ENCODE data around the gene RHOF.

DNA sequence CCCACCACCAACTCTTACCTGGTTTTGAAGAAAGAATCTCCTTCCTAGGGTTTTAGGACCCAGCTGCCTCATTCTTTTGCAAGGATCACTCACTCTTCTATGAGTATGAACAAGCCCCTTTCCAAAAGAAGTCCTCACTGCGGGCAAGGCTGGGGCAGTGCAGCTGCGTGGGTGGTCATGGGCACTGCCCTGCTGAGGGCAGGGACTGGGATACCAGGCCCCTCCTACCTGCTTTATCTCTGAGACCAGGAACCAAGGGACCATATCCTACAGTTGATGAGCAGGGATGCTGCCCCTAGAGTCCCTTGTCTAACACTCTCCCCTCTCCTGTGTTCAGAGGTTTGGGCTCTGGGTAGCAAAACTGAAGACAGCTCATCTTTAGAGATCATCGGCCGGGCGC is 44.6 kb upstream of the RHOF start:
- TF ChIP-seq, protein P1, sequence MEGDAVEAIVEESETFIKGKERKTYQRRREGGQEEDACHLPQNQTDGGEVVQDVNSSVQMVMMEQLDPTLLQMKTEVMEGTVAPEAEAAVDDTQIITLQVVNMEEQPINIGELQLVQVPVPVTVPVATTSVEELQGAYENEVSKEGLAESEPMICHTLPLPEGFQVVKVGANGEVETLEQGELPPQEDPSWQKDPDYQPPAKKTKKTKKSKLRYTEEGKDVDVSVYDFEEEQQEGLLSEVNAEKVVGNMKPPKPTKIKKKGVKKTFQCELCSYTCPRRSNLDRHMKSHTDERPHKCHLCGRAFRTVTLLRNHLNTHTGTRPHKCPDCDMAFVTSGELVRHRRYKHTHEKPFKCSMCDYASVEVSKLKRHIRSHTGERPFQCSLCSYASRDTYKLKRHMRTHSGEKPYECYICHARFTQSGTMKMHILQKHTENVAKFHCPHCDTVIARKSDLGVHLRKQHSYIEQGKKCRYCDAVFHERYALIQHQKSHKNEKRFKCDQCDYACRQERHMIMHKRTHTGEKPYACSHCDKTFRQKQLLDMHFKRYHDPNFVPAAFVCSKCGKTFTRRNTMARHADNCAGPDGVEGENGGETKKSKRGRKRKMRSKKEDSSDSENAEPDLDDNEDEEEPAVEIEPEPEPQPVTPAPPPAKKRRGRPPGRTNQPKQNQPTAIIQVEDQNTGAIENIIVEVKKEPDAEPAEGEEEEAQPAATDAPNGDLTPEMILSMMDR (conservative IDR thresholded peaks at IDR 0.05; ENCODE audit: low read depth, low read length) = no peak
- no peak for TF ChIP-seq EZH2 (IDR thresholded peaks at IDR 0.05; ENCODE audit: low read length, unreplicated experiment)
- TF ChIP-seq EZH2phosphoT487 (IDR thresholded peaks at IDR 0.05; ENCODE audit: borderline replicate concordance, low read length) = no peak

Measured in PC-3 (cell line).